OCI-LY7 (cell line): ENCODE measurements around the gene FGF23.
A peak's percentile ranks its signal among the peaks of the same experiment; 100 is the strongest.

ENCODE experiments used
- CTCF ChIP-seq: fragments of 200-600 bp; sonication (generic); conservative IDR thresholded peaks from 2 replicates; pipeline ENCODE4 v1.5.1; 2014; ENCODE audit warnings: mild to moderate bottlenecking, antibody characterized with exemption, low read length, moderate library complexity, mixed read lengths
- EZH2phosphoT487 ChIP-seq: fragments of 200-600 bp; sonication (generic); IDR thresholded peaks from 2 replicates; pipeline ENCODE4 v1.6.1; 2018; ENCODE audit warnings: low read depth, borderline replicate concordance, mild to moderate bottlenecking, mixed run types, antibody characterized with exemption, low read length, moderate library complexity, mixed read lengths

GRCh38 chr12:4356041-4356327 is 23.5 kb downstream of the FGF23 start:
- TF ChIP-seq CTCF (peak; percentile 71), EZH2phosphoT487 (no peak)
